Skeletal muscle satellite cell (primary cell): ENCODE measurements around the gene MYRIP.

Source experiments
- H3K27me3 ChIP-seq: 2 replicates; pipeline ENCODE4 v1.7.0; 2013; ENCODE audit warnings: low read length; ENCODE audit not compliant: control insufficient read depth, insufficient read depth
- H3K36me3 ChIP-seq: 2 replicates; pipeline ENCODE4 v1.7.0; 2013; ENCODE audit warnings: mild to moderate bottlenecking, control low read depth, low read length; ENCODE audit not compliant: insufficient read depth
- H3K4me1 ChIP-seq: 2 replicates; pipeline ENCODE4 v1.7.0; 2013; ENCODE audit warnings: low read length; ENCODE audit not compliant: control insufficient read depth, insufficient read depth
- H3K4me2 ChIP-seq: 2 replicates; pipeline ENCODE4 v1.7.0; 2013; ENCODE audit warnings: mild to moderate bottlenecking, low read length
- H3K4me3 ChIP-seq: 2 replicates; pipeline ENCODE4 v1.7.0; 2013; ENCODE audit warnings: low read length
- H3K9ac ChIP-seq: 2 replicates; pipeline ENCODE4 v1.7.0; 2013; ENCODE audit warnings: mild to moderate bottlenecking, low read depth, low read length, moderate library complexity
- H3K9me3 ChIP-seq: replicated peaks from 2 replicates; pipeline ENCODE4 v1.7.0; 2013; ENCODE audit warnings: mild to moderate bottlenecking, control low read depth, low read length

Gene MYRIP

GRCh38 chr3:40200692-40201316, 391.4 kb downstream of the MYRIP start:
- no peak overlapping the region for H3K4me2 ChIP-seq
- no peak overlapping the region for H3K9ac ChIP-seq
- no peak overlapping the region for H3K4me3 ChIP-seq
- no peaks in the 10 kb centered on the region for H3K36me3 ChIP-seq
- no peaks in the 10 kb centered on the region for H3K4me1 ChIP-seq
- no peaks in the 10 kb centered on the region for H3K9me3 ChIP-seq
- peaks cover 9% of the 10 kb centered on the region for H3K27me3 ChIP-seq

GRCh38 chr3:40201770-40202169, 392.4 kb downstream of the MYRIP start:
- Histone ChIP-seq H3K4me2 (no peak overlapping the region), H3K36me3 (no peaks in the 10 kb centered on the region), H3K9me3 (no peaks in the 10 kb centered on the region), H3K9ac (no peak overlapping the region), H3K4me1 (no peaks in the 10 kb centered on the region), H3K27me3 (peaks cover 7% of the 10 kb centered on the region), H3K4me3 (no peak overlapping the region)

- H3K9me3 ChIP-seq, result no peaks in the 10 kb centered on the region
- no peaks in the 10 kb centered on the region for H3K36me3 ChIP-seq
- no peaks in the 10 kb centered on the region for H3K4me1 ChIP-seq
- no peaks in the 10 kb centered on the region for H3K27me3 ChIP-seq
- H3K4me3 ChIP-seq, result no peak overlapping the region
- no peak overlapping the region for H3K4me2 ChIP-seq
- H3K9ac ChIP-seq, result no peak overlapping the region
Measured at GRCh38 chr3:40206522-40206921, 397.1 kb downstream of the MYRIP start.

- no peaks in the 10 kb centered on the region for H3K9me3 ChIP-seq
- H3K27me3 ChIP-seq, result no peaks in the 10 kb centered on the region
- no peak overlapping the region for H3K4me2 ChIP-seq
- H3K9ac ChIP-seq, result no peak overlapping the region
- H3K4me3 ChIP-seq, result no peak overlapping the region
- no peaks in the 10 kb centered on the region for H3K4me1 ChIP-seq
- H3K36me3 ChIP-seq, result no peaks in the 10 kb centered on the region
Measured at GRCh38 chr3:40207796-40208195, 398.4 kb downstream of the MYRIP start.

- Histone ChIP-seq H3K4me3 (no peak overlapping the region), H3K27me3 (no peaks in the 10 kb centered on the region), H3K36me3 (no peaks in the 10 kb centered on the region), H3K4me1 (no peaks in the 10 kb centered on the region), H3K9ac (no peak overlapping the region), H3K9me3 (no peaks in the 10 kb centered on the region), H3K4me2 (no peak overlapping the region)
Measured at GRCh38 chr3:40208251-40208650, 398.8 kb downstream of the MYRIP start.

- no peak overlapping the region for H3K9ac ChIP-seq
- H3K4me1 ChIP-seq, result no peaks in the 10 kb centered on the region
- no peaks in the 10 kb centered on the region for H3K27me3 ChIP-seq
- no peak overlapping the region for H3K4me3 ChIP-seq
- no peaks in the 10 kb centered on the region for H3K36me3 ChIP-seq
- no peak overlapping the region for H3K4me2 ChIP-seq
- no peaks in the 10 kb centered on the region for H3K9me3 ChIP-seq
Measured at GRCh38 chr3:40211579-40211978, 402.2 kb downstream of the MYRIP start.

- H3K36me3 ChIP-seq, result no peaks in the 10 kb centered on the region
- no peak overlapping the region for H3K4me2 ChIP-seq
- no peaks in the 10 kb centered on the region for H3K9me3 ChIP-seq
- no peaks in the 10 kb centered on the region for H3K4me1 ChIP-seq
- H3K9ac ChIP-seq, result no peak overlapping the region
- no peaks in the 10 kb centered on the region for H3K27me3 ChIP-seq
- H3K4me3 ChIP-seq, result no peak overlapping the region
Measured at GRCh38 chr3:40213556-40213955, 404.1 kb downstream of the MYRIP start.

- Histone ChIP-seq H3K27me3 (no peaks in the 10 kb centered on the region), H3K4me3 (no peak overlapping the region), H3K4me2 (no peak overlapping the region), H3K9ac (no peak overlapping the region), H3K36me3 (no peaks in the 10 kb centered on the region), H3K4me1 (no peaks in the 10 kb centered on the region), H3K9me3 (no peaks in the 10 kb centered on the region)
Measured at GRCh38 chr3:40215015-40215414, 405.6 kb downstream of the MYRIP start.

GRCh38 chr3:40216471-40216870, 407.1 kb downstream of the MYRIP start:
- Histone ChIP-seq H3K9ac (no peak overlapping the region), H3K4me2 (no peak overlapping the region), H3K27me3 (no peaks in the 10 kb centered on the region), H3K4me1 (no peaks in the 10 kb centered on the region), H3K4me3 (no peak overlapping the region), H3K9me3 (no peaks in the 10 kb centered on the region), H3K36me3 (no peaks in the 10 kb centered on the region)

- Histone ChIP-seq H3K4me3 (no peak overlapping the region), H3K4me1 (no peaks in the 10 kb centered on the region), H3K27me3 (no peaks in the 10 kb centered on the region), H3K4me2 (no peak overlapping the region), H3K36me3 (no peaks in the 10 kb centered on the region), H3K9me3 (no peaks in the 10 kb centered on the region), H3K9ac (no peak overlapping the region)
Measured at GRCh38 chr3:40223856-40224255, 414.4 kb downstream of the MYRIP start.

- Histone ChIP-seq H3K4me3 (no peak overlapping the region), H3K9me3 (no peaks in the 10 kb centered on the region), H3K4me1 (no peaks in the 10 kb centered on the region), H3K27me3 (no peaks in the 10 kb centered on the region), H3K36me3 (no peaks in the 10 kb centered on the region), H3K4me2 (no peak overlapping the region), H3K9ac (no peak overlapping the region)
Measured at GRCh38 chr3:40224796-40225515, 415.5 kb downstream of the MYRIP start.

GRCh38 chr3:40226636-40227035, 417.2 kb downstream of the MYRIP start:
- H3K36me3 ChIP-seq, result no peaks in the 10 kb centered on the region
- H3K4me3 ChIP-seq, result no peak overlapping the region
- H3K27me3 ChIP-seq, result no peaks in the 10 kb centered on the region
- H3K4me2 ChIP-seq, result no peak overlapping the region
- no peaks in the 10 kb centered on the region for H3K9me3 ChIP-seq
- H3K9ac ChIP-seq, result no peak overlapping the region
- H3K4me1 ChIP-seq, result no peaks in the 10 kb centered on the region
